NAMALWA (cell line): Measurements from ENCODE around the gene GRAMD2B.

Source experiments
- DNase-seq: peaks from one replicate; pipeline ENCODE4 v3.0.0-alpha.2; 2015; ENCODE audit warnings: low spot score

The GRAMD2B gene

GRCh38 chr5:126538579-126538978, 115.4 kb downstream of the GRAMD2B start:
- no peak for DNase-seq

GRCh38 chr5:126540631-126541030, 117.4 kb downstream of the GRAMD2B start:
- no peak for DNase-seq

GRCh38 chr5:126542441-126542840, 119.2 kb downstream of the GRAMD2B start:
- no peak for DNase-seq

GRCh38 chr5:126543009-126543408, 119.8 kb downstream of the GRAMD2B start:
- DNase-seq: no peak

- no peak for DNase-seq
Observed at GRCh38 chr5:126543660-126544059, 120.5 kb downstream of the GRAMD2B start.
